Lower lobe of right lung (tissue), 2 donors: ENCODE data around the gene SMPD1. TPM values are rescaled to one million over a fixed set of nuclear protein-coding genes. Genes with fewer than 3 reads are reported as not detected.

Experiments used
- ATAC-seq, 2 donors: fragments of 200-7000 bp; cut with Tn5 transposase; one replicate each; pipeline ENCODE4 v1.9.1; 2020 to 2022; ENCODE audit warnings: mild to moderate bottlenecking in 2 of 2, moderate library complexity in 2 of 2
- DNase-seq: peaks from one replicate; pipeline ENCODE4 v3.0.0-alpha.2; 2020
- H3K27ac ChIP-seq: fragments of 200-600 bp; one replicate; pipeline ENCODE4 v1.8.0; 2022
- H3K27me3 ChIP-seq: fragments of 200-600 bp; one replicate; pipeline ENCODE4 v1.8.0; 2022; ENCODE audit warnings: low read depth
- H3K36me3 ChIP-seq: fragments of 200-600 bp; one replicate; pipeline ENCODE4 v1.8.0; 2022; ENCODE audit warnings: mild to moderate bottlenecking
- H3K4me1 ChIP-seq: fragments of 200-600 bp; one replicate; pipeline ENCODE4 v1.8.0; 2022
- H3K4me3 ChIP-seq: fragments of 200-600 bp; one replicate; pipeline ENCODE4 v1.8.0; 2022; ENCODE audit warnings: mild to moderate bottlenecking
- H3K9me3 ChIP-seq: fragments of 200-600 bp; one replicate; pipeline ENCODE4 v1.8.0; 2022
- intact Hi-C: fragments of 100-400 bp; cut with DNase I; formaldehyde crosslinking; loops from one replicate; pipeline ENCODE4 v1.11.0; 2022
- total RNA-seq: library from RNA; stranded (reverse); fragmentation: NEBNext Ultra II Directional; extraction: Animal tissue kit (Norgen Biotek cat#: 25700); gene quantifications from one replicate; pipeline ENCODE4 v1.2.1, GENCODE V29; 2021
- TF ChIP-seq, protein P1 (sequence below): fragments of 200-600 bp; IDR thresholded peaks from one replicate; pipeline ENCODE4 v1.8.0; 2022; ENCODE audit warnings: antibody characterized with exemption, mild to moderate bottlenecking
- donor health status: DM: no; HTN: yes; CAD: no; lungs with severe emphysema.

Gene SMPD1
- total RNA-seq, 1 donor from 2014 or later = 39.7 TPM

DNA sequence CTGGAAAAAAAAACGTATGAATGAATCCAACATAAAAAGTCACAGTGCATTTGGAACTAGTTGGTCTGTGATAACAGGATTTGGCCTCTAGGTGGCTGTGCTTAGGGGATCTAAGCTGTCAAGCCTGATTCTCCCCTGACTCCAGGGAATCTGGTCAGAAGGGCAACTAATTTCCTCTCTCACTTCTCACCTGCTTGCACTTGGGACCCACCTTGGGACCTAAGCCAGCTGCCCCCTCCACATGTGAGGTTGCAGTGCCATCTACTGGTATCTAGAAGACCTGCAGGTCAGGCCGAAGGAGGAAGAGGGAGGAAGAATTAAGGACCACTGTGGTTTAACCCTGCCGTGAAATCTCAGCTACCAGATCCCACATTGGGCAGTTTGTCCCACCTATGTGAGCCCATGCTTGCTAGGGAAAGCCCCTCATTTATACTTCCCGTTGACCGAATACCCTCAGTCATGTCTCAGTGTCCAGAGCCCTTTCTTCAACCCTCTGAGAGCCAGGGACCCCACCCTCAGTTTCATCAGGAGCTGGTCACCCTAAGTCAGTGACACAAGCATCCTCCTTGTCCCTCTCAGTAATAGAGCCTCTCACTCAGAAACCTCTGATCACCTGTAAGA, 36.8 kb upstream of the SMPD1 start:
- Histone ChIP-seq H3K27ac (no peak overlapping the region), H3K27me3 (no peaks in the 10 kb centered on the region), H3K9me3 (no peaks in the 10 kb centered on the region), H3K36me3 (no peaks in the 10 kb centered on the region), H3K4me3 (no peak overlapping the region), H3K4me1 (no peaks in the 10 kb centered on the region)
- peak; percentile 81 to 88 for ATAC-seq
- peak; percentile 60 for DNase-seq
- intact Hi-C loops = loop anchor here (10.0 kb wide), 1 partner anchor 329 kb away; no protein-coding TSS in a partner anchor
- TF ChIP-seq, protein P1, sequence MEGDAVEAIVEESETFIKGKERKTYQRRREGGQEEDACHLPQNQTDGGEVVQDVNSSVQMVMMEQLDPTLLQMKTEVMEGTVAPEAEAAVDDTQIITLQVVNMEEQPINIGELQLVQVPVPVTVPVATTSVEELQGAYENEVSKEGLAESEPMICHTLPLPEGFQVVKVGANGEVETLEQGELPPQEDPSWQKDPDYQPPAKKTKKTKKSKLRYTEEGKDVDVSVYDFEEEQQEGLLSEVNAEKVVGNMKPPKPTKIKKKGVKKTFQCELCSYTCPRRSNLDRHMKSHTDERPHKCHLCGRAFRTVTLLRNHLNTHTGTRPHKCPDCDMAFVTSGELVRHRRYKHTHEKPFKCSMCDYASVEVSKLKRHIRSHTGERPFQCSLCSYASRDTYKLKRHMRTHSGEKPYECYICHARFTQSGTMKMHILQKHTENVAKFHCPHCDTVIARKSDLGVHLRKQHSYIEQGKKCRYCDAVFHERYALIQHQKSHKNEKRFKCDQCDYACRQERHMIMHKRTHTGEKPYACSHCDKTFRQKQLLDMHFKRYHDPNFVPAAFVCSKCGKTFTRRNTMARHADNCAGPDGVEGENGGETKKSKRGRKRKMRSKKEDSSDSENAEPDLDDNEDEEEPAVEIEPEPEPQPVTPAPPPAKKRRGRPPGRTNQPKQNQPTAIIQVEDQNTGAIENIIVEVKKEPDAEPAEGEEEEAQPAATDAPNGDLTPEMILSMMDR = peak; percentile 95

DNA sequence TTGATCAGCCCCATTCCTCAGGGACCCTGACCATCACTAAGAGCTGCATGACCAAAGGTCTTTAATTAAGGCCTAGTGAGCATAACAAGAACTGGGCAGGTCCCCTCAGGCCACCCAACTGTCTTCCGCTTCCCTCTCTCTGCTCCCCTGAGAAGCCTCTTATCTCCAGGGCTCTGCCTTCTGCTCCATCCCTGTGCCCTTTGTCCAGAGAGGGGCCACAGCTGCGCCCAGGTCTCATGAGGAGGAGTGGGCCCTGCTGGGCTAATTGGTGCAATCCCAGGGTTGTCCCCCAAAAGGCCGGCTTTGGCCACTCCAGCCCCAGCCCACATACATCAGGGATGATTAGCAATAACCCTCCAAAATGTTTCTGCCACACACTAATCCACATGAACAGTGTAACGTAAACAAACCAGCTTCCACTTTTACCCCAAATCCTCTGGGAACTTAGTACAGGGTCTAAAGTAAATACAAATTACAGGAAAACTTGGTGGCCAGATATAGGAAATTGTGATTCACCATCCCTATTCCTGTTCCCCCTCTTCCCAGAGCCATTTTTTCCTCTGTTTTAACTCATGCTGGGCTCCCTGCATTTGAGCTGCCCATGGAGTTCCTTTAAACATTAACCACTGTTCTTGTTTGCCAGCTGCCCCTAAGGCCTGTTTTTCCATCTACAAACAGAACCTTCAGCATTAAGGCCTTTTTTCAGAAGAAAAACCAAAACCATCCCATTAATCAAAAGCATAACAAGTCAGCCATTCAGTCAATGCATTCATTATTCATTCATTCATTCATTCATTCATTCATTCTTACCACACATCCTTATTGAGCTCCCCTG, 35.4 kb upstream of the SMPD1 start:
- H3K4me3 ChIP-seq = no peak overlapping the region
- TF ChIP-seq, protein P1 = no peak
- DNase-seq (no peak), ATAC-seq (no peak)
- no peaks in the 10 kb centered on the region for H3K9me3 ChIP-seq
- no peak overlapping the region for H3K27ac ChIP-seq
- intact Hi-C loops = loop anchor here (10.0 kb wide), 1 partner anchor 330 kb away; no protein-coding TSS in a partner anchor
- no peaks in the 10 kb centered on the region for H3K27me3 ChIP-seq
- H3K36me3 ChIP-seq = no peaks in the 10 kb centered on the region
- H3K4me1 ChIP-seq = no peaks in the 10 kb centered on the region

DNA sequence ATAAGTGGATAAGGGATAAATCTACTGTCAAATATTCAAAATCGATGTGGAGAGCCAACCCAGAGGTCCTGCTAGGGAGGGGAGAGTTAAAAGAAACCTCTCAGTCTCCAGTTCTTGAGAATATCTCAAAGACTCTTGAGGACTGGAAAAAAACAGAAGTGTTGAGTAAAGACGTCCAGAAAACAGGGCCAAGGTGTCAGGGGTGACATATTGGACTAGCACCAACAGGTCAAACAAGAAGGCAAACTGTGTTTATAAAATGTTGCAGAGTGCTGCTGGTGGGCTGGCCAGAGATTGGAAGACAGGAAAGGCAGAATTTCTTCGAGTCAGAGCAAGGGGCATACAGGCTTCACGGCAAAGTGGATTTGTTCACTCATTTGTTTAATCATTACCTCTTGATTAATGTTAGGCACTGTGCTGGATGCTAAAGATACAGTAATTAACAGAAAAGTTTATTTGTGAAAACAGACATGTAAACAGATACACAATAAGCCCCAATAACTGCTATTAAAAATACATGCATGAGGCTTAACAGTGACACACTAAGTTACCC, 33.7 kb upstream of the SMPD1 start:
- ATAC-seq (peak in 1 of 2 donors; percentile 57), DNase-seq (no peak)
- TF ChIP-seq, protein P1 = no peak
- no peak overlapping the region for H3K27ac ChIP-seq
- no peaks in the 10 kb centered on the region for H3K9me3 ChIP-seq
- no peaks in the 10 kb centered on the region for H3K27me3 ChIP-seq
- no peak overlapping the region for H3K4me3 ChIP-seq
- intact Hi-C loops = loop anchor here (10.0 kb wide), 1 partner anchor 332 kb away; no protein-coding TSS in a partner anchor
- no peaks in the 10 kb centered on the region for H3K36me3 ChIP-seq
- H3K4me1 ChIP-seq = no peaks in the 10 kb centered on the region

- H3K9me3 ChIP-seq = no peaks in the 10 kb centered on the region
- H3K27me3 ChIP-seq = no peaks in the 10 kb centered on the region
- H3K4me3 ChIP-seq = no peak overlapping the region
- intact Hi-C loops = loop anchor here (10.0 kb wide), 1 partner anchor 332 kb away; no protein-coding TSS in a partner anchor
- no peaks in the 10 kb centered on the region for H3K4me1 ChIP-seq
- H3K27ac ChIP-seq = no peak overlapping the region
- TF ChIP-seq, protein P1 = no peak
- peak; percentile 32 to 39 for ATAC-seq
- H3K36me3 ChIP-seq = no peaks in the 10 kb centered on the region
- DNase-seq = no peak
These were observed 33.1 kb upstream of the SMPD1 start for GRCh38 chr11:6357222-6357621.

DNA sequence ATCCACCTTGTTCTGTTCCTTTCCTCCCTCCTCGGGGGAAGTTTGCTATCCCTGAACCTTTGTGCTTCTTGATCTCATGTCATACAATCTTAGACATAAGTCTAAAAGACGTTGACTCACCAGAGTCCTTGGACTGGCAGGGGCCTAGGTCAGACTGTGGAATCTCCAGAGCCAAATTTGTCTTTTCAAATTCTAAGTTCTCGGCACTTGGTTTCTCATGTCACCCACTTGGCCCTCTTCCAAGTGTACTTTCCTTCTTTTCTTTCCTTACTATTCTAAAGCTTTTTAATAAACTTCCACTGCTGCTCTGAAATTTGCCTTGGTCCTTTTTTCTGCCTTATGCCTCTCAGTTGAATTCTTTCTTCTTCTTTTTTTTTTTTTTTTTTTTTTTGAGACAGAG, 30.1 kb upstream of the SMPD1 start:
- ATAC-seq (no peak), DNase-seq (no peak)
- TF ChIP-seq, protein P1 = no peak
- Histone ChIP-seq H3K27ac (no peak overlapping the region), H3K4me1 (no peaks in the 10 kb centered on the region), H3K27me3 (no peaks in the 10 kb centered on the region), H3K4me3 (no peak overlapping the region), H3K36me3 (no peaks in the 10 kb centered on the region), H3K9me3 (no peaks in the 10 kb centered on the region)
- intact Hi-C loops = no loop called here
